ENCODE data around the gene PKLR. TPM values are rescaled to one million over a fixed set of nuclear protein-coding genes. Genes with fewer than 3 reads are reported as not detected.

Gene PKLR
- total and polyA plus RNA-seq, 4 donors, result 10.4 to 56.1 (median 40.6) TPM

DNA sequence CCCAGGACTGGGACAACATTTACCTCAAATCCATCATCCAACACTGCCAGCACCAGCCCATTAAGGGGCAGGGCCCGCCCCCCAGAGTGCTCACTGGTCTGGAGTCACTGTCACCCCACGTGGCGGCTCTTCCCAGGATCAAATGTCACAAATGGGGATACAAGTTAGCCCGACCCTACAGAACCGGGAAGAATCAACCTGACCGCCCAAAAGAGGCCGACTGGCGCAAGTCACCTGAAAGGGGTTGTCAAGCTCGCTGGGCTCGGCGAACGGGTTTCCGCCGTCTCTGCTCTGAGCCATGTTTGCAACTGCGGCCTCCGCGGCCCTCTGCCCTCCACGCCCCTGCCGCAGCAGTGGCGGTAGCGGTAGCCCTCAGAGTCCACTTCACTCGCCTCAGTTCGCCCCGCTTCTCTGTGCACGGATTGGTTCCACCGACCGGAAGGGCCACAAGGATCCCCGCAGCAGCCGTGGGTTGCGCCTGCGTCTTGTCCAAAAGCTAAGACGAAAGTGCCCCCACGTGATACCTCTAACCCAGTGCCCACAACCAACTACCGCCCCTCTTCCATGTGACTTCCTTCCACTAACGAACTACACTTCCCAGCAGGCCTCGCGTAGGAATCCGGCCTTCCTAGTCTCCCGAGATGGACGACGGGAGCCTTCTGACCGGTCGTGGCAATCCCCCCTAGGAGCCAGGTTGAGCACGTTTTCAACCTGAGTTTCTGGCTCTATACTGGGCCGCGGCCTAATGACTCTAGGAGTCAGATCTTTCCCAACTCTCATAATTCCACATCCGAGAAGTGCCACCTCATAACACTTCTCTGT is 39.2 kb downstream of the PKLR start, which contains the start of gene SCAMP3:
Gene SCAMP3 (minus strand): TSS at position 509 of the 822 bp plus-strand sequence. CDS start 209 bp downstream, at position 300.
- TF ChIP-seq, protein P1, sequence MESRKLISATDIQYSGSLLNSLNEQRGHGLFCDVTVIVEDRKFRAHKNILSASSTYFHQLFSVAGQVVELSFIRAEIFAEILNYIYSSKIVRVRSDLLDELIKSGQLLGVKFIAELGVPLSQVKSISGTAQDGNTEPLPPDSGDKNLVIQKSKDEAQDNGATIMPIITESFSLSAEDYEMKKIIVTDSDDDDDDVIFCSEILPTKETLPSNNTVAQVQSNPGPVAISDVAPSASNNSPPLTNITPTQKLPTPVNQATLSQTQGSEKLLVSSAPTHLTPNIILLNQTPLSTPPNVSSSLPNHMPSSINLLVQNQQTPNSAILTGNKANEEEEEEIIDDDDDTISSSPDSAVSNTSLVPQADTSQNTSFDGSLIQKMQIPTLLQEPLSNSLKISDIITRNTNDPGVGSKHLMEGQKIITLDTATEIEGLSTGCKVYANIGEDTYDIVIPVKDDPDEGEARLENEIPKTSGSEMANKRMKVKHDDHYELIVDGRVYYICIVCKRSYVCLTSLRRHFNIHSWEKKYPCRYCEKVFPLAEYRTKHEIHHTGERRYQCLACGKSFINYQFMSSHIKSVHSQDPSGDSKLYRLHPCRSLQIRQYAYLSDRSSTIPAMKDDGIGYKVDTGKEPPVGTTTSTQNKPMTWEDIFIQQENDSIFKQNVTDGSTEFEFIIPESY (IDR thresholded peaks at IDR 0.05), result peak; percentile 97
- TF ChIP-seq, protein P2, sequence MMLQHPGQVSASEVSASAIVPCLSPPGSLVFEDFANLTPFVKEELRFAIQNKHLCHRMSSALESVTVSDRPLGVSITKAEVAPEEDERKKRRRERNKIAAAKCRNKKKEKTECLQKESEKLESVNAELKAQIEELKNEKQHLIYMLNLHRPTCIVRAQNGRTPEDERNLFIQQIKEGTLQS (IDR thresholded peaks at IDR 0.05), result peak; percentile 35
- TF ChIP-seq SP1 (IDR thresholded peaks at IDR 0.05) (peak; percentile 66), HNF4A (conservative IDR thresholded peaks at IDR 0.05) (peak; percentile 37 to 72), JUND (IDR thresholded peaks at IDR 0.05) (peak in 1 of 2 donors; percentile 81), FOXA2 (IDR thresholded peaks at IDR 0.05) (no peak), TAF1 (conservative IDR thresholded peaks at IDR 0.05) (peak; percentile 63), RXRA (IDR thresholded peaks at IDR 0.05) (peak; percentile 60 to 74), HNF4G (IDR thresholded peaks at IDR 0.05) (peak; percentile 34), EGR1 (IDR thresholded peaks at IDR 0.05; ENCODE audit: low read depth in 2 of 2) (peak in 1 of 2 donors; percentile 47), NR2F2 (IDR thresholded peaks at IDR 0.05) (peak; percentile 42), RAD21 (IDR thresholded peaks at IDR 0.05) (peak in 1 of 2 donors; percentile 45), FOXA1 (IDR thresholded peaks at IDR 0.05) (no peak), GABPA (IDR thresholded peaks at IDR 0.05 in 1 of 2, conservative IDR thresholded peaks at IDR 0.05 in 1 of 2) (peak; percentile 51 to 95), YY1 (IDR thresholded peaks at IDR 0.05) (peak; percentile 86)
- TF ChIP-seq, protein P3, sequence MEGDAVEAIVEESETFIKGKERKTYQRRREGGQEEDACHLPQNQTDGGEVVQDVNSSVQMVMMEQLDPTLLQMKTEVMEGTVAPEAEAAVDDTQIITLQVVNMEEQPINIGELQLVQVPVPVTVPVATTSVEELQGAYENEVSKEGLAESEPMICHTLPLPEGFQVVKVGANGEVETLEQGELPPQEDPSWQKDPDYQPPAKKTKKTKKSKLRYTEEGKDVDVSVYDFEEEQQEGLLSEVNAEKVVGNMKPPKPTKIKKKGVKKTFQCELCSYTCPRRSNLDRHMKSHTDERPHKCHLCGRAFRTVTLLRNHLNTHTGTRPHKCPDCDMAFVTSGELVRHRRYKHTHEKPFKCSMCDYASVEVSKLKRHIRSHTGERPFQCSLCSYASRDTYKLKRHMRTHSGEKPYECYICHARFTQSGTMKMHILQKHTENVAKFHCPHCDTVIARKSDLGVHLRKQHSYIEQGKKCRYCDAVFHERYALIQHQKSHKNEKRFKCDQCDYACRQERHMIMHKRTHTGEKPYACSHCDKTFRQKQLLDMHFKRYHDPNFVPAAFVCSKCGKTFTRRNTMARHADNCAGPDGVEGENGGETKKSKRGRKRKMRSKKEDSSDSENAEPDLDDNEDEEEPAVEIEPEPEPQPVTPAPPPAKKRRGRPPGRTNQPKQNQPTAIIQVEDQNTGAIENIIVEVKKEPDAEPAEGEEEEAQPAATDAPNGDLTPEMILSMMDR (IDR thresholded peaks at IDR 0.05; ENCODE audit: low read depth, low read length, missing input control), result no peak
- TF ChIP-seq, protein P4, sequence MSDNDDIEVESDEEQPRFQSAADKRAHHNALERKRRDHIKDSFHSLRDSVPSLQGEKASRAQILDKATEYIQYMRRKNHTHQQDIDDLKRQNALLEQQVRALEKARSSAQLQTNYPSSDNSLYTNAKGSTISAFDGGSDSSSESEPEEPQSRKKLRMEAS (IDR thresholded peaks at IDR 0.05), result peak; percentile 60
- TF ChIP-seq, protein P5, sequence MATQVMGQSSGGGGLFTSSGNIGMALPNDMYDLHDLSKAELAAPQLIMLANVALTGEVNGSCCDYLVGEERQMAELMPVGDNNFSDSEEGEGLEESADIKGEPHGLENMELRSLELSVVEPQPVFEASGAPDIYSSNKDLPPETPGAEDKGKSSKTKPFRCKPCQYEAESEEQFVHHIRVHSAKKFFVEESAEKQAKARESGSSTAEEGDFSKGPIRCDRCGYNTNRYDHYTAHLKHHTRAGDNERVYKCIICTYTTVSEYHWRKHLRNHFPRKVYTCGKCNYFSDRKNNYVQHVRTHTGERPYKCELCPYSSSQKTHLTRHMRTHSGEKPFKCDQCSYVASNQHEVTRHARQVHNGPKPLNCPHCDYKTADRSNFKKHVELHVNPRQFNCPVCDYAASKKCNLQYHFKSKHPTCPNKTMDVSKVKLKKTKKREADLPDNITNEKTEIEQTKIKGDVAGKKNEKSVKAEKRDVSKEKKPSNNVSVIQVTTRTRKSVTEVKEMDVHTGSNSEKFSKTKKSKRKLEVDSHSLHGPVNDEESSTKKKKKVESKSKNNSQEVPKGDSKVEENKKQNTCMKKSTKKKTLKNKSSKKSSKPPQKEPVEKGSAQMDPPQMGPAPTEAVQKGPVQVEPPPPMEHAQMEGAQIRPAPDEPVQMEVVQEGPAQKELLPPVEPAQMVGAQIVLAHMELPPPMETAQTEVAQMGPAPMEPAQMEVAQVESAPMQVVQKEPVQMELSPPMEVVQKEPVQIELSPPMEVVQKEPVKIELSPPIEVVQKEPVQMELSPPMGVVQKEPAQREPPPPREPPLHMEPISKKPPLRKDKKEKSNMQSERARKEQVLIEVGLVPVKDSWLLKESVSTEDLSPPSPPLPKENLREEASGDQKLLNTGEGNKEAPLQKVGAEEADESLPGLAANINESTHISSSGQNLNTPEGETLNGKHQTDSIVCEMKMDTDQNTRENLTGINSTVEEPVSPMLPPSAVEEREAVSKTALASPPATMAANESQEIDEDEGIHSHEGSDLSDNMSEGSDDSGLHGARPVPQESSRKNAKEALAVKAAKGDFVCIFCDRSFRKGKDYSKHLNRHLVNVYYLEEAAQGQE (IDR thresholded peaks at IDR 0.05), result peak; percentile 37
- Histone ChIP-seq H3K27ac (ENCODE audit: low read depth in 1 of 2, low read length in 2 of 2) (peak within 1 kb of the TSS; percentile 65 to 87), H3K9me3 (ENCODE audit: control insufficient read depth in 4 of 4, low read length in 3 of 4) (no peaks in the 10 kb centered on the region), H3K27me3 (ENCODE audit: control insufficient read depth in 4 of 4, insufficient read depth in 4 of 4, low read length in 3 of 4) (no peaks in the 10 kb centered on the region), H3K4me3 (ENCODE audit: low read depth in 1 of 3, low read length in 3 of 3) (peak within 1 kb of the TSS; percentile 88 to 99 (median 91)), H3K9ac (ENCODE audit: low read depth in 1 of 2, low read length in 2 of 2) (peak within 1 kb of the TSS; percentile 63 to 88), H3K36me3 (ENCODE audit: control insufficient read depth in 4 of 4, insufficient read depth in 3 of 4, low read depth in 1 of 4, low read length in 3 of 4) (peaks cover 4 to 45% (median 36%) of the 10 kb centered on the region in 4 donors), H3K4me1 (ENCODE audit: control insufficient read depth in 4 of 4, insufficient read depth in 4 of 4, low read length in 3 of 4) (peaks cover 0 to 23% (median 16%) of the 10 kb centered on the region in 4 donors)
- WGBS, result under 1% methylated on average over 47 of the region's 47 CpGs
- peak; percentile 83 for DNase-seq (ENCODE audit: low spot score)
